Measurements from ENCODE around the gene COPRS.

GRCh38 chr17:31857920-31858641, 963 bp downstream of the COPRS start:
- TF ChIP-seq SIN3A (conservative IDR thresholded peaks at IDR 0.05 in 1 of 2, IDR thresholded peaks at IDR 0.05 in 1 of 2; ENCODE audit: low read depth in 1 of 2, low read length in 2 of 2) = no peak
- no peak for TF ChIP-seq CEBPB (IDR thresholded peaks at IDR 0.05; ENCODE audit: low read depth, low read length)
- no peak for TF ChIP-seq CREB1 (IDR thresholded peaks at IDR 0.05)
- TF ChIP-seq POLR2A (IDR thresholded peaks at IDR 0.05; ENCODE audit: control extremely low read depth in 1 of 2, low read depth in 2 of 2, low read length in 2 of 2) = no peak
- TF ChIP-seq CTCF (IDR thresholded peaks at IDR 0.05; ENCODE audit: control extremely low read depth in 1 of 3, insufficient read depth in 1 of 3, low read depth in 1 of 3, low read length in 3 of 3) = no peak
- TF ChIP-seq JUND (IDR thresholded peaks at IDR 0.05; ENCODE audit: low read length) = no peak
- no peak for TF ChIP-seq RAD21 (IDR thresholded peaks at IDR 0.05 in 1 of 2, conservative IDR thresholded peaks at IDR 0.05 in 1 of 2; ENCODE audit: low read depth in 2 of 2, low read length in 2 of 2)
- no peak for TF ChIP-seq RNF2 (IDR thresholded peaks at IDR 0.05; ENCODE audit: borderline replicate concordance, low read depth, low read length, missing control alignments, poor library complexity, severe bottlenecking)
- TF ChIP-seq EZH2 (IDR thresholded peaks at IDR 0.05; ENCODE audit: low read depth, low read length, severe bottlenecking) = no peak
- no peak for TF ChIP-seq RXRA (IDR thresholded peaks at IDR 0.05; ENCODE audit: insufficient read depth, low read depth, low read length)
- no peak for TF ChIP-seq FOSL1 (IDR thresholded peaks at IDR 0.05; ENCODE audit: insufficient read depth, low read depth, low read length)
- no peak for TF ChIP-seq SIRT6 (IDR thresholded peaks at IDR 0.05; ENCODE audit: low read length)
